Hematopoietic multipotent progenitor cell treated with erythropoietin and hydrocortisone succinate and interleukin-3 and kit ligand, for 4 days (in vitro differentiated cells): ENCODE data around the gene ADAMTS17.

ENCODE experiments used
- DNase-seq: peaks from one replicate; pipeline ENCODE4 v3.0.0-alpha.2; 2015

ADAMTS17 gene

GRCh38 chr15:100266166-100266565 is 75.6 kb downstream of the ADAMTS17 start:
- DNase-seq, result no peak

- DNase-seq, result no peak
Observed at GRCh38 chr15:100265641-100266035, 76.1 kb downstream of the ADAMTS17 start.

GRCh38 chr15:100264994-100265640 is 76.7 kb downstream of the ADAMTS17 start:
- no peak for DNase-seq

GRCh38 chr15:100263721-100264455 is 77.9 kb downstream of the ADAMTS17 start:
- DNase-seq, result no peak

GRCh38 chr15:100263031-100263430 is 78.7 kb downstream of the ADAMTS17 start:
- DNase-seq, result no peak

GRCh38 chr15:100261302-100262240 is 80.2 kb downstream of the ADAMTS17 start:
- no peak for DNase-seq

- no peak for DNase-seq
Observed at GRCh38 chr15:100259266-100259665, 82.5 kb downstream of the ADAMTS17 start.

- DNase-seq, result no peak
Observed at GRCh38 chr15:100256970-100257650, 84.7 kb downstream of the ADAMTS17 start.

- DNase-seq, result no peak
Observed at GRCh38 chr15:100256101-100256969, 85.4 kb downstream of the ADAMTS17 start.

- DNase-seq, result no peak
Observed at GRCh38 chr15:100255644-100256043, 86.1 kb downstream of the ADAMTS17 start.

GRCh38 chr15:100254691-100255090 is 87.1 kb downstream of the ADAMTS17 start:
- no peak for DNase-seq

- DNase-seq, result no peak
Observed at GRCh38 chr15:100254285-100254684, 87.5 kb downstream of the ADAMTS17 start.

GRCh38 chr15:100253640-100254039 is 88.1 kb downstream of the ADAMTS17 start:
- no peak for DNase-seq

- no peak for DNase-seq
Observed at GRCh38 chr15:100252779-100253417, 88.9 kb downstream of the ADAMTS17 start.

GRCh38 chr15:100252359-100252758 is 89.4 kb downstream of the ADAMTS17 start:
- no peak for DNase-seq

- DNase-seq, result no peak
Observed at GRCh38 chr15:100250176-100250800, 91.5 kb downstream of the ADAMTS17 start.

- DNase-seq, result no peak
Observed at GRCh38 chr15:100249096-100249815, 92.5 kb downstream of the ADAMTS17 start.

GRCh38 chr15:100248236-100248635 is 93.5 kb downstream of the ADAMTS17 start:
- DNase-seq, result no peak

GRCh38 chr15:100247228-100248225 is 94.2 kb downstream of the ADAMTS17 start:
- no peak for DNase-seq
